Endothelial cell of umbilical vein (primary cell): ENCODE results near the gene TBC1D24. TPM values are rescaled to one million over a fixed set of nuclear protein-coding genes. Genes with fewer than 3 reads are reported as not detected.

Experiments
- BruUV-seq: library from RNA; stranded (reverse); fragments of 400-500 nt; replicated peaks from 2 replicates; lab custom pipeline; 2021; lab: Mats Ljungman, UMichigan
- CTCF ChIA-PET: fragments of 300-600, 350-600 bp; sonication (Branson Sonifier 250); formaldehyde crosslinking; loops from one replicate; lab custom pipeline; 2021; ENCODE audit warnings: antibody characterized with exemption, inconsistent platforms; lab: Charles Lee
- POLR2A ChIA-PET: fragments of 300-600, 350-600 bp; sonication (Branson Sonifier 250); formaldehyde crosslinking; loops from one replicate; lab custom pipeline; 2021; ENCODE audit warnings: antibody characterized with exemption, inconsistent platforms; lab: Charles Lee
- DNase-seq: peaks from one replicate; pipeline ENCODE4 v3.0.0-alpha.2; 2011; ENCODE audit warnings: low read depth, low spot score
- FAIRE-seq: peaks from 2 replicates; lab custom pipeline; 2011; peaks lifted over from hg19 to GRCh38; lab: Jason Lieb, UNC
- H2AFZ ChIP-seq: 2 replicates; pipeline ENCODE4 v1.6.0; 2012; ENCODE audit warnings: low read depth, low read length, control low read depth, inconsistent platforms
- H3K27ac ChIP-seq: 2 replicates; pipeline ENCODE4 v1.5.1; 2011; ENCODE audit warnings: low read depth, mild to moderate bottlenecking, control low read depth, low read length, moderate library complexity; ENCODE audit not compliant: insufficient read depth
- H3K27me3 ChIP-seq, 2 experiments: 2 replicates each; pipeline versions ENCODE4 v1.6.0 to v1.6.1; 2011; ENCODE audit warnings: low read length in 2 of 2, mixed read lengths in 1 of 2; ENCODE audit not compliant: control insufficient read depth in 2 of 2, insufficient read depth in 2 of 2
- H3K36me3 ChIP-seq, 2 experiments: 2 replicates in 1 of 2; 3 replicates in 1 of 2; pipeline ENCODE4 v1.5.1; 2011; ENCODE audit warnings: low read length in 2 of 2, mild to moderate bottlenecking in 1 of 2, moderate library complexity in 1 of 2; ENCODE audit not compliant: control insufficient read depth in 2 of 2, insufficient read depth in 2 of 2; ENCODE audit errors: extremely low read depth in 1 of 2
- H3K4me1 ChIP-seq: 3 replicates; pipeline ENCODE4 v1.5.1; 2011; ENCODE audit warnings: mild to moderate bottlenecking, low read length; ENCODE audit not compliant: control insufficient read depth, insufficient read depth; ENCODE audit errors: extremely low read depth
- H3K4me2 ChIP-seq: 2 replicates; pipeline ENCODE4 v1.6.1; 2011; ENCODE audit warnings: low read length, control low read depth, mixed read lengths; ENCODE audit not compliant: insufficient read depth
- H3K4me3 ChIP-seq, 3 experiments: fragments of 200-600 bp in 1 of 3; sonication (generic), shearing (Covaris generic) in 1 of 3; replicated peaks in 1 of 3; 2 replicates each; pipeline ENCODE4 v1.5.1; 2011 to 2016; ENCODE audit warnings: control low read depth in 3 of 3, low read length in 3 of 3, mild to moderate bottlenecking in 2 of 3, inconsistent platforms in 1 of 3, low read depth in 1 of 3, moderate library complexity in 1 of 3; ENCODE audit not compliant: insufficient read depth in 1 of 3
- H3K79me2 ChIP-seq: 2 replicates; pipeline ENCODE4 v1.6.0; 2012; ENCODE audit warnings: low read length, inconsistent platforms; ENCODE audit not compliant: control insufficient read depth, insufficient read depth
- H3K9ac ChIP-seq: replicated peaks from 2 replicates; pipeline ENCODE3; 2011; ENCODE audit warnings: low read length, control low read depth; ENCODE audit not compliant: insufficient read depth; ENCODE audit errors: extremely low read depth
- H3K9me1 ChIP-seq: replicated peaks from 3 replicates; pipeline ENCODE4 v1.6.0; 2011; ENCODE audit warnings: mild to moderate bottlenecking, low read length; ENCODE audit not compliant: control insufficient read depth, insufficient read depth; ENCODE audit errors: extremely low read depth
- H3K9me3 ChIP-seq: replicated peaks from 2 replicates; pipeline ENCODE4 v1.5.1; 2012; ENCODE audit warnings: low read length, inconsistent platforms; ENCODE audit not compliant: control insufficient read depth, insufficient read depth
- H4K20me1 ChIP-seq: replicated peaks from 2 replicates; pipeline ENCODE3; 2011; ENCODE audit warnings: mild to moderate bottlenecking, low read length; ENCODE audit not compliant: control insufficient read depth, insufficient read depth; ENCODE audit errors: extremely low read depth
- CTCF ChIP-seq, 2 donors: IDR thresholded peaks; 1 replicate in 1 of 2; 2 replicates in 1 of 2; pipeline ENCODE4 v1.5.1; 2011; ENCODE audit warnings: low read length in 2 of 2, mild to moderate bottlenecking in 2 of 2, moderate library complexity in 2 of 2, control low read depth in 1 of 2, inconsistent platforms in 1 of 2, low read depth in 1 of 2; ENCODE audit not compliant: insufficient read depth in 1 of 2; ENCODE audit errors: extremely low read depth in 1 of 2
- FOS ChIP-seq: IDR thresholded peaks from 2 replicates; pipeline ENCODE4 v1.6.1; 2011; ENCODE audit warnings: mild to moderate bottlenecking, low read length, moderate library complexity, borderline replicate concordance; ENCODE audit not compliant: insufficient read depth
- GATA2 ChIP-seq: IDR thresholded peaks from 2 replicates; pipeline ENCODE4 v1.7.0; 2011; ENCODE audit warnings: low read depth, mild to moderate bottlenecking, moderate library complexity, mixed read lengths, low read length; ENCODE audit not compliant: insufficient read length, insufficient read depth
- MAX ChIP-seq: IDR thresholded peaks from 2 replicates; pipeline ENCODE4 v1.6.1; 2011; ENCODE audit not compliant: insufficient read depth, insufficient read length
- MYC ChIP-seq: IDR thresholded peaks from one replicate; pipeline ENCODE4 v1.6.1; 2011; ENCODE audit warnings: mild to moderate bottlenecking, low read depth, low read length
- POLR2A ChIP-seq: IDR thresholded peaks from 2 replicates; pipeline ENCODE4 v1.6.1; 2012; ENCODE audit warnings: low read depth, mild to moderate bottlenecking, control low read depth, low read length
- dilution Hi-C: fragments of 300-500 bp; cut with MboI; formaldehyde crosslinking; loops from one replicate; pipeline ENCODE4 v1.15.0; 2019; ENCODE audit warnings: low sequenced_read_pairs; ENCODE audit not compliant: extremely low pct_ligation_motif_present
- intact Hi-C: fragments of 100-400 bp; cut with micrococcal nuclease; formaldehyde crosslinking; loops from one replicate; pipeline ENCODE4 v1.10.0; 2022
- polyA plus RNA-seq, 4 experiments: library from polyadenylated mRNA; depleted of rRNA in 3 of 4; stranded (reverse) in 3 of 4; unstranded in 1 of 4; fragments of >200 nt; gene quantifications; 2 replicates each; pipeline versions ENCODE4 v1.2.1 to v1.2.3, GENCODE V29; 2011 to 2012; ENCODE audit warnings: missing spikeins in 1 of 4
- total RNA-seq: library from RNA; stranded (reverse); gene quantifications from 2 replicates; pipeline ENCODE4 v1.2.3, GENCODE V29; 2021

The TBC1D24 gene
- total and polyA plus RNA-seq, 2 donors (not counting 3 experiments of a cell fraction or from before 2014, with no cell fraction given), result 8.1 to 22.8 TPM

- Histone ChIP-seq H3K4me3 (no peak overlapping the region), H3K27me3 (peaks cover 0 to 3% of the 10 kb centered on the region in 2 experiments), H3K4me1 (peaks cover 15% of the 10 kb centered on the region), H3K27ac (no peak overlapping the region), H3K36me3 (no peaks in the 10 kb centered on the region), H2AFZ (no peak overlapping the region), H3K79me2 (no peaks in the 10 kb centered on the region), H4K20me1 (no peaks in the 10 kb centered on the region), H3K9ac (no peak overlapping the region), H3K9me1 (no peaks in the 10 kb centered on the region), H3K9me3 (no peaks in the 10 kb centered on the region), H3K4me2 (no peak overlapping the region)
- TF ChIP-seq POLR2A (no peak), CTCF (IDR thresholded peaks at IDR 0.05; ENCODE audit: extremely low read depth in 1 of 2, insufficient read depth in 1 of 2, low read depth in 1 of 2, low read length in 2 of 2) (no peak), MYC (no peak), GATA2 (no peak), FOS (no peak), MAX (no peak)
- BruUV-seq, result no TSS peak
- DNase-seq (no peak), FAIRE-seq (no peak)
- dilution Hi-C loops, result no loop called here
- CTCF ChIA-PET, result no interaction called here
- POLR2A ChIA-PET, result no interaction called here
- intact Hi-C loops, result no loop called here
Observed at GRCh38 chr16:2464333-2464732, 10.6 kb upstream of the TBC1D24 start.
